HEK293 (cell line): ENCODE data around the gene EMP3.

Experiments
- CTCF ChIA-PET: fragments of 350-600 bp; formaldehyde crosslinking; extraction: SDS; loops from one replicate; lab custom pipeline; 2021; ENCODE audit warnings: antibody characterized with exemption; lab: Yijun Ruan, JAX
- POLR2A ChIA-PET: fragments of 300-600 bp; formaldehyde crosslinking; extraction: SDS; loops from one replicate; lab custom pipeline; 2020; ENCODE audit warnings: antibody characterized with exemption, inconsistent platforms; lab: Yijun Ruan, JAX
- H3K27ac ChIP-seq: fragments of 200-500 bp; sonication (Bioruptor generic); 2 replicates; pipeline ENCODE4 v1.5.1; 2014; ENCODE audit warnings: low read depth, low read length, control low read depth, inconsistent platforms; ENCODE audit errors: extremely low read depth
- H3K36me3 ChIP-seq, 2 experiments: fragments of 200-500 bp in 1 of 2; sonication (Bioruptor generic) in 1 of 2; 1 replicate in 1 of 2; 2 replicates in 1 of 2; pipeline ENCODE4 v1.5.1; 2014 to 2017; ENCODE audit warnings: inconsistent platforms in 2 of 2, low read length in 2 of 2; ENCODE audit not compliant: control insufficient read depth in 2 of 2, insufficient read depth in 1 of 2
- H3K4me1 ChIP-seq: fragments of 200-500 bp; sonication (Bioruptor generic); 2 replicates; pipeline ENCODE4 v1.5.1; 2014; ENCODE audit warnings: mild to moderate bottlenecking, low read length, inconsistent platforms; ENCODE audit not compliant: control insufficient read depth, insufficient read depth
- H3K4me3 ChIP-seq: 2 replicates; pipeline ENCODE4 v1.5.1; 2011; ENCODE audit warnings: low read depth, mild to moderate bottlenecking, control low read depth, low read length, moderate library complexity
- H3K9me3 ChIP-seq: fragments of 200-500 bp; sonication (Bioruptor generic); 2 replicates; pipeline ENCODE4 v1.5.1; 2014; ENCODE audit warnings: low read depth, low read length, inconsistent platforms; ENCODE audit not compliant: control insufficient read depth, insufficient read depth
- EGR2 ChIP-seq: fragments of 450-650 bp; formaldehyde crosslinking; IDR thresholded peaks from 2 replicates; pipeline ENCODE4 v1.5.1; 2016; ENCODE audit warnings: low read depth, missing biosample characterization, missing genetic modification characterization
- GLIS1 ChIP-seq: fragments of 450-650 bp; formaldehyde crosslinking; IDR thresholded peaks from 2 replicates; pipeline ENCODE4 v1.5.1; 2016; ENCODE audit warnings: missing biosample characterization, missing genetic modification characterization
- HOXA7 ChIP-seq: sonication (generic); formaldehyde crosslinking; IDR thresholded peaks from 2 replicates; pipeline ENCODE4 v1.8.1; 2022; ENCODE audit warnings: missing genetic modification reagents, borderline replicate concordance
- KLF1 ChIP-seq: fragments of 450-650 bp; formaldehyde crosslinking; IDR thresholded peaks from 2 replicates; pipeline ENCODE4 v1.5.1; 2016; ENCODE audit warnings: missing biosample characterization, missing genetic modification characterization
- KLF16 ChIP-seq: fragments of 450-650 bp; formaldehyde crosslinking; IDR thresholded peaks from 2 replicates; pipeline ENCODE4 v1.5.1; 2017; ENCODE audit warnings: missing biosample characterization, missing genetic modification characterization
- SP2 ChIP-seq: fragments of 450-650 bp; formaldehyde crosslinking; IDR thresholded peaks from 2 replicates; pipeline ENCODE4 v1.5.1; 2016; ENCODE audit warnings: missing biosample characterization, missing genetic modification characterization
- SP3 ChIP-seq: fragments of 450-650 bp; formaldehyde crosslinking; IDR thresholded peaks from 2 replicates; pipeline ENCODE4 v1.5.1; 2016; ENCODE audit warnings: missing biosample characterization, missing genetic modification characterization
- SP7 ChIP-seq: fragments of 450-650 bp; formaldehyde crosslinking; IDR thresholded peaks from 2 replicates; pipeline ENCODE4 v1.5.1; 2016; ENCODE audit warnings: missing biosample characterization, missing genetic modification characterization
- TRIM28 ChIP-seq: IDR thresholded peaks from 2 replicates; pipeline ENCODE4 v1.6.1; 2011; ENCODE audit warnings: low read length, control low read depth, borderline replicate concordance
- WT1 ChIP-seq: fragments of 450-650 bp; formaldehyde crosslinking; IDR thresholded peaks from 2 replicates; pipeline ENCODE4 v1.5.1; 2016; ENCODE audit warnings: missing biosample characterization, missing genetic modification characterization
- ZBTB17 ChIP-seq: fragments of 450-650 bp; formaldehyde crosslinking; IDR thresholded peaks from 2 replicates; pipeline ENCODE4 v1.5.1; 2016; ENCODE audit warnings: missing biosample characterization, missing genetic modification characterization
- ZBTB48 ChIP-seq: fragments of 450-650 bp; formaldehyde crosslinking; IDR thresholded peaks from 2 replicates; pipeline ENCODE4 v1.5.1; 2016; ENCODE audit warnings: missing biosample characterization, missing genetic modification characterization
- ZBTB8A ChIP-seq: fragments of 450-650 bp; formaldehyde crosslinking; IDR thresholded peaks from 2 replicates; pipeline ENCODE4 v1.5.1; 2016; ENCODE audit warnings: missing biosample characterization, missing genetic modification characterization
- ZIC2 ChIP-seq: fragments of 450-650 bp; formaldehyde crosslinking; IDR thresholded peaks from 2 replicates; pipeline ENCODE4 v1.5.1; 2016; ENCODE audit warnings: missing biosample characterization, missing genetic modification characterization
- ZNF16 ChIP-seq: fragments of 450-650 bp; formaldehyde crosslinking; IDR thresholded peaks from 2 replicates; pipeline ENCODE4 v1.5.1; 2016; ENCODE audit warnings: low read depth, missing biosample characterization, missing genetic modification characterization
- ZNF211 ChIP-seq: fragments of 450-650 bp; formaldehyde crosslinking; IDR thresholded peaks from 2 replicates; pipeline ENCODE4 v1.5.1; 2016; ENCODE audit warnings: low read depth, missing biosample characterization, missing genetic modification characterization
- ZNF23 ChIP-seq: fragments of 450-650 bp; formaldehyde crosslinking; IDR thresholded peaks from 2 replicates; pipeline ENCODE4 v1.5.1; 2016; ENCODE audit warnings: missing biosample characterization, missing genetic modification characterization, borderline replicate concordance
- ZNF239 ChIP-seq: fragments of 450-650 bp; formaldehyde crosslinking; IDR thresholded peaks from 2 replicates; pipeline ENCODE4 v1.5.1; 2016; ENCODE audit warnings: missing biosample characterization, missing genetic modification characterization
- ZNF24 ChIP-seq: fragments of 450-650 bp; formaldehyde crosslinking; IDR thresholded peaks from 2 replicates; pipeline ENCODE4 v1.5.1; 2016; ENCODE audit warnings: missing biosample characterization, missing genetic modification characterization
- ZNF302 ChIP-seq: fragments of 450-650 bp; formaldehyde crosslinking; IDR thresholded peaks from 2 replicates; pipeline ENCODE4 v1.5.1; 2016; ENCODE audit warnings: missing biosample characterization, missing genetic modification characterization, low read depth
- ZNF341 ChIP-seq: fragments of 450-650 bp; formaldehyde crosslinking; IDR thresholded peaks from 2 replicates; pipeline ENCODE4; 2016; ENCODE audit warnings: low read depth, missing biosample characterization, missing genetic modification characterization
- ZNF350 ChIP-seq: fragments of 450-650 bp; formaldehyde crosslinking; IDR thresholded peaks from 2 replicates; pipeline ENCODE4 v1.5.0; 2017; ENCODE audit warnings: missing biosample characterization, mild to moderate bottlenecking, missing genetic modification characterization
- ZNF366 ChIP-seq: fragments of 450-650 bp; formaldehyde crosslinking; conservative IDR thresholded peaks from 2 replicates; pipeline ENCODE4 v1.5.1; 2016; ENCODE audit warnings: missing biosample characterization, missing genetic modification characterization
- ZNF404 ChIP-seq: fragments of 450-650 bp; formaldehyde crosslinking; IDR thresholded peaks from 2 replicates; pipeline ENCODE4 v1.5.1; 2017; ENCODE audit warnings: missing biosample characterization, missing genetic modification characterization
- ZNF423 ChIP-seq: fragments of 450-650 bp; formaldehyde crosslinking; IDR thresholded peaks from 2 replicates; pipeline ENCODE4 v1.5.1; 2016; ENCODE audit warnings: missing biosample characterization, missing genetic modification characterization
- ZNF426 ChIP-seq: fragments of 450-650 bp; formaldehyde crosslinking; IDR thresholded peaks from 2 replicates; pipeline ENCODE4 v1.5.1; 2017; ENCODE audit warnings: missing biosample characterization, missing genetic modification characterization, mild to moderate bottlenecking, inconsistent platforms, moderate library complexity
- ZNF600 ChIP-seq: fragments of 450-650 bp; formaldehyde crosslinking; IDR thresholded peaks from 2 replicates; pipeline ENCODE4 v1.5.1; 2016; ENCODE audit warnings: missing biosample characterization, missing genetic modification characterization
- ZNF610 ChIP-seq: fragments of 450-650 bp; formaldehyde crosslinking; IDR thresholded peaks from 2 replicates; pipeline ENCODE4 v1.5.1; 2016; ENCODE audit warnings: missing biosample characterization, missing genetic modification characterization, borderline replicate concordance
- ZNF626 ChIP-seq: fragments of 450-650 bp; sonication (Bioruptor Pico); formaldehyde crosslinking; IDR thresholded peaks from 2 replicates; pipeline ENCODE4 v1.5.1; 2018; ENCODE audit warnings: missing biosample characterization, missing genetic modification characterization, inconsistent platforms
- ZNF677 ChIP-seq: fragments of 450-650 bp; IDR thresholded peaks from 2 replicates; pipeline ENCODE4 v1.5.0; 2018; ENCODE audit warnings: missing biosample characterization, mild to moderate bottlenecking, missing genetic modification characterization, moderate library complexity
- ZNF792 ChIP-seq: fragments of 450-650 bp; formaldehyde crosslinking; IDR thresholded peaks from 2 replicates; pipeline ENCODE4 v1.5.1; 2016; ENCODE audit warnings: missing biosample characterization, missing genetic modification characterization
- ZSCAN16 ChIP-seq: fragments of 450-650 bp; formaldehyde crosslinking; IDR thresholded peaks from 2 replicates; pipeline ENCODE4 v1.5.1; 2016; ENCODE audit warnings: missing biosample characterization, missing genetic modification characterization
- ZSCAN23 ChIP-seq: fragments of 450-650 bp; formaldehyde crosslinking; IDR thresholded peaks from 2 replicates; pipeline ENCODE4 v1.5.1; 2016; ENCODE audit warnings: missing biosample characterization, missing genetic modification characterization
- ZSCAN30 ChIP-seq: fragments of 450-650 bp; IDR thresholded peaks from 2 replicates; pipeline ENCODE4 v1.5.1; 2018; ENCODE audit warnings: missing biosample characterization, mild to moderate bottlenecking, missing genetic modification characterization, moderate library complexity
- TF ChIP-seq, protein P1 (sequence below): fragments of 450-650 bp; formaldehyde crosslinking; IDR thresholded peaks from 2 replicates; pipeline ENCODE4 v1.5.1; 2017; ENCODE audit warnings: missing biosample characterization, missing genetic modification characterization
- TF ChIP-seq, protein P2 (sequence below): fragments of 450-650 bp; formaldehyde crosslinking; IDR thresholded peaks from 2 replicates; pipeline ENCODE4 v1.5.1; 2016; ENCODE audit warnings: missing biosample characterization, missing genetic modification characterization
- TF ChIP-seq, protein P3 (sequence below): fragments of 450-650 bp; formaldehyde crosslinking; IDR thresholded peaks from 2 replicates; pipeline ENCODE4 v1.5.1; 2016; ENCODE audit warnings: missing biosample characterization, missing genetic modification characterization

EMP3 gene

DNA sequence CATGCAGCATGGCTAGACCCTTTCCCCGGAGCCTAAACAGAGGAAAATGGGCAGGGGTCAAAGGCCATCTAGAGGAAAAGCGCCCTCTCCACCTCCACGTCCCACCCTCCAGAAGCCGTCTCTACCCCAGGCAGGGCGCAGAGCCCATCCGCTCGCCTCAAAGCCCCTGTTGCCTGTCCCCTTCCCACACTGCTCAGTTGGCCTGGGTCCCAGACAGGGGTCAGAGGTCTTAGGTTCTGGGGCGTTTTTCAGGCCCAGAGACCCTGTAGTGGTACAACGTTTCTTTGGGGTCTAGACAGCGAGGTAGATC, 38.1 kb downstream of the EMP3 start (continued):
- TF ChIP-seq ZNF302 (tag by site-specific recombination) = no peak
- peak; percentile 90 for TF ChIP-seq ZNF792 (tag by site-specific recombination)
- TF ChIP-seq HOXA7 (CRISPR knock-in tag) = no peak
- no peak for TF ChIP-seq ZNF23 (tag by site-specific recombination)
- 0 out of 2 replicates have a peak, but pooled peaks have one; percentile 13 for TF ChIP-seq WT1 (tag by site-specific recombination)
- 0 out of 2 replicates have a peak, but pooled peaks have one; percentile 36 for TF ChIP-seq ZNF610 (tag by site-specific recombination)
- no peak; the same call in 1 of the 2 replicates for TF ChIP-seq ZNF600 (tag by site-specific recombination)
- TF ChIP-seq, protein P1, sequence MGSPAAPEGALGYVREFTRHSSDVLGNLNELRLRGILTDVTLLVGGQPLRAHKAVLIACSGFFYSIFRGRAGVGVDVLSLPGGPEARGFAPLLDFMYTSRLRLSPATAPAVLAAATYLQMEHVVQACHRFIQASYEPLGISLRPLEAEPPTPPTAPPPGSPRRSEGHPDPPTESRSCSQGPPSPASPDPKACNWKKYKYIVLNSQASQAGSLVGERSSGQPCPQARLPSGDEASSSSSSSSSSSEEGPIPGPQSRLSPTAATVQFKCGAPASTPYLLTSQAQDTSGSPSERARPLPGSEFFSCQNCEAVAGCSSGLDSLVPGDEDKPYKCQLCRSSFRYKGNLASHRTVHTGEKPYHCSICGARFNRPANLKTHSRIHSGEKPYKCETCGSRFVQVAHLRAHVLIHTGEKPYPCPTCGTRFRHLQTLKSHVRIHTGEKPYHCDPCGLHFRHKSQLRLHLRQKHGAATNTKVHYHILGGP = 0 out of 2 replicates have a peak, but pooled peaks have one; percentile 34
- no peak for TF ChIP-seq ZSCAN30 (tag by site-specific recombination)
- no peak for TF ChIP-seq ZSCAN23 (tag by site-specific recombination)
- TF ChIP-seq SP2 = no peak
- TF ChIP-seq KLF16 (tag by site-specific recombination) = no peak
- TF ChIP-seq ZNF211 (tag by site-specific recombination) = no peak
- TF ChIP-seq, protein P2, sequence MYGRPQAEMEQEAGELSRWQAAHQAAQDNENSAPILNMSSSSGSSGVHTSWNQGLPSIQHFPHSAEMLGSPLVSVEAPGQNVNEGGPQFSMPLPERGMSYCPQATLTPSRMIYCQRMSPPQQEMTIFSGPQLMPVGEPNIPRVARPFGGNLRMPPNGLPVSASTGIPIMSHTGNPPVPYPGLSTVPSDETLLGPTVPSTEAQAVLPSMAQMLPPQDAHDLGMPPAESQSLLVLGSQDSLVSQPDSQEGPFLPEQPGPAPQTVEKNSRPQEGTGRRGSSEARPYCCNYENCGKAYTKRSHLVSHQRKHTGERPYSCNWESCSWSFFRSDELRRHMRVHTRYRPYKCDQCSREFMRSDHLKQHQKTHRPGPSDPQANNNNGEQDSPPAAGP = 0 out of 2 replicates have a peak, but pooled peaks have one; percentile 46
- TF ChIP-seq ZBTB17 (tag by site-specific recombination) = no peak
- no peak for TF ChIP-seq ZNF24
- no peak for TF ChIP-seq ZNF350 (tag by site-specific recombination)
- no peak for TF ChIP-seq ZNF426 (tag by site-specific recombination)
- no peak for TF ChIP-seq ZIC2 (tag by site-specific recombination)
- no peak for TF ChIP-seq ZNF366 (tag by site-specific recombination)
- TF ChIP-seq ZSCAN16 = no peak
- TF ChIP-seq KLF1 (tag by site-specific recombination) = no peak
- no peak for TF ChIP-seq ZNF239

- Histone ChIP-seq H3K36me3 (peaks cover 3 to 7% of the 10 kb centered on the region in 2 experiments; a peak in 2 of 3 replicates), H3K4me3 (peak within 1 kb of the TSS; percentile 54), H3K4me1 (peaks cover 4% of the 10 kb centered on the region; the same call in 1 of the 2 replicates), H3K9me3 (no peaks in the 10 kb centered on the region), H3K27ac (peak within 1 kb of the TSS; percentile 89)
- ChIA-PET POLR2A (interaction anchor here (0.5 to 2.7 kb wide), 36 partner anchors 9 to 1124 kb away, joined by 3 to 54 read pairs (median 5); partner anchors contain the start of genes EMP3, GRIN2D, KDELR1 and RPL13A), CTCF (interaction anchor here (0.6 to 3.3 kb wide), 10 partner anchors 9 to 143 kb away, joined by 3 to 28 read pairs (median 4); partner anchors contain the start of gene KDELR1)
- TF ChIP-seq, protein P3, sequence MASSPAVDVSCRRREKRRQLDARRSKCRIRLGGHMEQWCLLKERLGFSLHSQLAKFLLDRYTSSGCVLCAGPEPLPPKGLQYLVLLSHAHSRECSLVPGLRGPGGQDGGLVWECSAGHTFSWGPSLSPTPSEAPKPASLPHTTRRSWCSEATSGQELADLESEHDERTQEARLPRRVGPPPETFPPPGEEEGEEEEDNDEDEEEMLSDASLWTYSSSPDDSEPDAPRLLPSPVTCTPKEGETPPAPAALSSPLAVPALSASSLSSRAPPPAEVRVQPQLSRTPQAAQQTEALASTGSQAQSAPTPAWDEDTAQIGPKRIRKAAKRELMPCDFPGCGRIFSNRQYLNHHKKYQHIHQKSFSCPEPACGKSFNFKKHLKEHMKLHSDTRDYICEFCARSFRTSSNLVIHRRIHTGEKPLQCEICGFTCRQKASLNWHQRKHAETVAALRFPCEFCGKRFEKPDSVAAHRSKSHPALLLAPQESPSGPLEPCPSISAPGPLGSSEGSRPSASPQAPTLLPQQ (tag by site-specific recombination) = peak; percentile 82
- TF ChIP-seq ZNF16 (tag by site-specific recombination) = no peak
- peak; percentile 94 for TF ChIP-seq KLF1 (tag by site-specific recombination)
- TF ChIP-seq ZNF404 = no peak
- peak; percentile 35; the same call in 1 of the 2 replicates for TF ChIP-seq SP7 (tag by site-specific recombination)
- TF ChIP-seq ZNF423 (tag by site-specific recombination) = no peak
- TF ChIP-seq SP3 (tag by site-specific recombination) = peak; percentile 99
- TF ChIP-seq TRIM28 = no peak
- no peak for TF ChIP-seq ZNF677 (tag by site-specific recombination)
- TF ChIP-seq ZNF341 (tag by site-specific recombination) = peak; percentile 84
- no peak for TF ChIP-seq ZNF626
- TF ChIP-seq GLIS1 (tag by site-specific recombination) = peak; percentile 52
- peak; percentile 95 for TF ChIP-seq ZBTB48 (tag by site-specific recombination)
- peak; percentile 93 for TF ChIP-seq EGR2
- TF ChIP-seq ZBTB8A (tag by site-specific recombination) = peak; percentile 40
- peak; percentile 98 for TF ChIP-seq SP2
Measured at GRCh38 chr19:48363810-48364597, 38.7 kb downstream of the EMP3 start, which contains the start of the genes SYNGR4 and TMEM143. TSS of gene SYNGR4 (plus strand) at chr19:48364367. CDS start at chr19:48365843, 1,476 bp downstream. TSS of gene TMEM143 (minus strand) at chr19:48363940. CDS start at chr19:48363920, 20 bp downstream.
